GM12878 (cell line): ENCODE measurements around the gene SOCS1. TPM values are rescaled to one million over a fixed set of nuclear protein-coding genes. Genes with fewer than 3 reads are reported as not detected.

Experiments used
- ATAC-seq: fragments of 200-7000 bp; cut with Tn5 transposase; 3 replicates; pipeline ENCODE4 v1.9.1; 2020; ENCODE audit warnings: mild to moderate bottlenecking, moderate library complexity
- BruUV-seq: library from RNA; stranded (reverse); fragments of 400-500 nt; replicated peaks from 2 replicates; lab custom pipeline; 2021; lab: Mats Ljungman, UMichigan
- CTCF ChIA-PET: fragments of 300-600 bp; sonication (Branson Sonifier 250); formaldehyde crosslinking; extraction: SDS; loops from one replicate; lab custom pipeline; 2021; ENCODE audit warnings: inconsistent platforms; lab: Yijun Ruan, JAX
- POLR2A ChIA-PET: fragments of 350-600 bp; formaldehyde crosslinking; extraction: SDS; loops from one replicate; lab custom pipeline; 2021; ENCODE audit warnings: inconsistent platforms; lab: Charles Lee
- RAD21 ChIA-PET: fragments of 300-600 bp; sonication (Branson Sonifier 250); formaldehyde crosslinking; loops from one replicate; lab custom pipeline; 2023; ENCODE audit warnings: antibody characterized with exemption; ENCODE audit not compliant: unreplicated experiment; lab: Charles Lee
- SMC1A ChIA-PET: fragments of 300-600 bp; sonication (Branson Sonifier 250); formaldehyde crosslinking; loops from one replicate; lab custom pipeline; 2023; ENCODE audit not compliant: unreplicated experiment, uncharacterized antibody; lab: Charles Lee
- DNase-seq: peaks from one replicate; pipeline ENCODE4 v3.0.0-alpha.2; 2011; ENCODE audit warnings: low read depth, low spot score
- FAIRE-seq: peaks from 3 replicates; lab custom pipeline; 2011; peaks lifted over from hg19 to GRCh38; lab: Jason Lieb, UNC
- H2AFZ ChIP-seq: 2 replicates; pipeline ENCODE4 v1.6.0; 2011; ENCODE audit warnings: low read depth, low read length, control low read depth; ENCODE audit not compliant: control insufficient read depth
- H3K27ac ChIP-seq: 2 replicates; pipeline ENCODE4 v1.5.1; 2011; ENCODE audit warnings: control low read depth; ENCODE audit not compliant: control insufficient read depth, insufficient read depth
- H3K27me3 ChIP-seq, 2 experiments: replicated peaks in 1 of 2; 2 replicates each; pipeline versions ENCODE4 v1.6.0 to v1.6.1; 2011; ENCODE audit warnings: low read length in 1 of 2; ENCODE audit not compliant: control insufficient read depth in 2 of 2, insufficient read depth in 2 of 2
- H3K36me3 ChIP-seq, 2 experiments: 2 replicates each; pipeline ENCODE4 v1.5.1; 2011; ENCODE audit warnings: low read length in 1 of 2; ENCODE audit not compliant: control insufficient read depth in 2 of 2, insufficient read depth in 2 of 2
- H3K4me1 ChIP-seq: 2 replicates; pipeline ENCODE4 v1.6.1; 2011; ENCODE audit warnings: mild to moderate bottlenecking, low read length, moderate library complexity, mixed read lengths; ENCODE audit not compliant: control insufficient read depth, insufficient read depth
- H3K4me2 ChIP-seq: 2 replicates; pipeline ENCODE4 v1.6.0; 2011; ENCODE audit warnings: control low read depth; ENCODE audit not compliant: control insufficient read depth, insufficient read depth
- H3K4me3 ChIP-seq: fragments of 200-600 bp; sonication (generic); 2 replicates; pipeline ENCODE4 v1.5.1; 2016
- H3K79me2 ChIP-seq: 2 replicates; pipeline ENCODE4 v1.6.0; 2011; ENCODE audit warnings: low read length; ENCODE audit not compliant: control insufficient read depth, insufficient read depth
- H3K9ac ChIP-seq: 2 replicates; pipeline ENCODE4 v1.8.0; 2011; ENCODE audit warnings: low read length, control low read depth, mixed read lengths; ENCODE audit not compliant: control insufficient read depth, insufficient read depth
- H3K9me3 ChIP-seq: replicated peaks from 3 replicates; pipeline ENCODE4 v1.5.1; 2011; ENCODE audit warnings: mild to moderate bottlenecking, low read length; ENCODE audit not compliant: control insufficient read depth, insufficient read depth
- H4K20me1 ChIP-seq: 2 replicates; pipeline ENCODE4 v1.6.0; 2011; ENCODE audit not compliant: control insufficient read depth, insufficient read depth
- BACH1 ChIP-seq: fragments of 450-650 bp; IDR thresholded peaks from 2 replicates; pipeline ENCODE4 v1.6.1; 2017; ENCODE audit warnings: mild to moderate bottlenecking, borderline replicate concordance
- BHLHE40 ChIP-seq, 2 experiments: fragments of 450-650 bp in 1 of 2; IDR thresholded peaks; 2 replicates each; pipeline ENCODE4 v1.6.1; 2011 to 2017; ENCODE audit warnings: low read depth in 2 of 2, borderline replicate concordance in 1 of 2, improper control_type of control experiment in 1 of 2, low read length in 1 of 2, mild to moderate bottlenecking in 1 of 2
- CREB1 ChIP-seq: IDR thresholded peaks from 2 replicates; pipeline ENCODE4 v1.6.1; 2012; ENCODE audit warnings: low read depth, mild to moderate bottlenecking, inconsistent platforms
- CREM ChIP-seq: IDR thresholded peaks from 2 replicates; pipeline ENCODE4 v1.6.1; 2014; ENCODE audit warnings: antibody characterized with exemption, low read depth
- FOXK2 ChIP-seq: fragments of 450-650 bp; IDR thresholded peaks from 2 replicates; pipeline ENCODE4 v1.6.1; 2017; ENCODE audit warnings: mild to moderate bottlenecking, moderate library complexity
- FOXM1 ChIP-seq: IDR thresholded peaks from 2 replicates; pipeline ENCODE4 v1.6.1; 2012; ENCODE audit warnings: low read depth, mild to moderate bottlenecking, inconsistent platforms, low read length, moderate library complexity
- JUNB ChIP-seq: IDR thresholded peaks from 2 replicates; pipeline ENCODE4 v1.6.1; 2016; ENCODE audit warnings: antibody characterized with exemption, mild to moderate bottlenecking
- MTA3 ChIP-seq: IDR thresholded peaks from 2 replicates; pipeline ENCODE4 v1.6.1; 2012; ENCODE audit warnings: low read length, inconsistent platforms, borderline replicate concordance
- PAX5 ChIP-seq: IDR thresholded peaks from 2 replicates; pipeline ENCODE4 v1.6.1; 2011; ENCODE audit warnings: low read depth, low read length, borderline replicate concordance
- RAD51 ChIP-seq: fragments of 450-650 bp; IDR thresholded peaks from 2 replicates; pipeline ENCODE4 v1.6.1; 2016; ENCODE audit warnings: moderate library complexity, mild to moderate bottlenecking, inconsistent platforms
- SIN3A ChIP-seq: IDR thresholded peaks from 2 replicates; pipeline ENCODE4 v1.6.1; 2012; ENCODE audit warnings: low read depth, low read length, improper control_type of control experiment
- SMARCA5 ChIP-seq: fragments of 450-650 bp; IDR thresholded peaks from 2 replicates; pipeline ENCODE4 v1.6.1; 2017; ENCODE audit warnings: mild to moderate bottlenecking
- SP1 ChIP-seq: IDR thresholded peaks from one replicate; pipeline ENCODE4 v1.6.1; 2011; ENCODE audit warnings: low read depth, low read length
- WGBS: methylation state at CpG from one replicate; pipeline ENCODE4 v1.1.6; 2016; ENCODE audit warnings: low lambda C conversion rate; ENCODE audit not compliant: insufficient replicate concordance, insufficient coverage; ENCODE audit errors: missing lambda C conversion rate; 5-methylcytosine and 5-hydroxymethylcytosine counted together
- in situ Hi-C: fragments of 300-500 bp; cut with MboI; formaldehyde crosslinking; loops from 9 replicates; pipeline ENCODE4 v1.14.3; 2018; ENCODE audit warnings: mixed read lengths
- intact Hi-C: fragments of 100-400 bp; cut with micrococcal nuclease; formaldehyde crosslinking; loops from one replicate; pipeline ENCODE4 v1.14.2; 2022; ENCODE audit not compliant: unreplicated experiment
- polyA plus RNA-seq, 11 experiments: library from polyadenylated mRNA; depleted of rRNA in 4 of 11; unstranded in 6 of 11; stranded (reverse) in 5 of 11; fragments of >200 nt; fragmentation: Nextera tagmentation in 4 of 11; fragmentation: Illumina TruSeq in 1 of 11; extraction: Ambion mirVana in 4 of 11; extraction: Trizol in 1 of 11; gene quantifications; 1 replicate in 1 of 11; 2 replicates in 10 of 11; pipeline versions ENCODE4 v1.2.1 to v1.2.3, GENCODE V29; 2011 to 2016; ENCODE audit warnings: inconsistent platforms in 2 of 11, missing spikeins in 2 of 11, low read depth in 1 of 11
- total RNA-seq, 4 experiments: library from RNA; depleted of rRNA in 3 of 4; stranded (reverse); fragments of >200 nt in 3 of 4; fragmentation: Illumina TruSeq in 1 of 4; extraction: Trizol in 1 of 4; gene quantifications; 2 replicates each; pipeline versions ENCODE4 v1.2.1 to v1.2.3, GENCODE V29; 2013 to 2021
- TF ChIP-seq, protein P1 (sequence below): fragments of 450-650 bp; IDR thresholded peaks from 2 replicates; pipeline ENCODE4 v1.6.1; 2017; ENCODE audit warnings: mild to moderate bottlenecking, moderate library complexity
- TF ChIP-seq, protein P2 (sequence below): fragments of 450-650 bp; IDR thresholded peaks from 2 replicates; pipeline ENCODE4 v1.6.1; 2017; ENCODE audit warnings: mild to moderate bottlenecking, moderate library complexity

Gene SOCS1
- total and polyA plus RNA-seq, 10 of the 15 experiments (the other 5 are each of a cell fraction or from before 2014, with no cell fraction given), result 0.42 to 39.8 (median 11.2) TPM

- DNase-seq (peak; percentile 35), ATAC-seq (peak; percentile 44), FAIRE-seq (peak; percentile 52)
- ChIA-PET POLR2A (interaction anchor here (0.5 to 6.0 kb wide), 13 partner anchors 9 to 347 kb away, joined by 3 to 85 read pairs (median 5); partner anchors contain the start of gene SOCS1), RAD21 (interaction anchor here (0.9 to 6.8 kb wide), 18 partner anchors 11 to 348 kb away, joined by 3 to 206 read pairs (median 22); partner anchors contain the start of genes PRM2 and SOCS1), CTCF (interaction anchor here (0.8 to 7.4 kb wide), 16 partner anchors 10 to 343 kb away, joined by 3 to 104 read pairs (median 6); partner anchors contain the start of gene SOCS1), SMC1A (interaction anchor here (0.7 to 8.4 kb wide), 26 partner anchors 8 to 349 kb away, joined by 3 to 194 read pairs (median 4); partner anchors contain the start of genes PRM3 and SOCS1)
- TF ChIP-seq PAX5 (0 out of 2 replicates have a peak, but pooled peaks have one; percentile 42), SP1 (peak; percentile 15), JUNB (peak; percentile 9; the same call in 1 of the 2 replicates), FOXM1 (no peak), RAD51 (no peak), FOXK2 (0 out of 2 replicates have a peak, but pooled peaks have one; percentile 17), BHLHE40 (IDR thresholded peaks at IDR 0.05; ENCODE audit: borderline replicate concordance in 1 of 2, low read depth in 2 of 2, low read length in 1 of 2) (peak; percentile 90 to 92), SMARCA5 (0 out of 2 replicates have a peak, but pooled peaks have one; percentile 8), CREM (0 out of 2 replicates have a peak, but pooled peaks have one; percentile 69), MTA3 (peak; percentile 36; the same call in 1 of the 2 replicates), CREB1 (0 out of 2 replicates have a peak, but pooled peaks have one; percentile 57), SIN3A (no peak), BACH1 (0 out of 2 replicates have a peak, but pooled peaks have one; percentile 24)
- TF ChIP-seq, protein P1, sequence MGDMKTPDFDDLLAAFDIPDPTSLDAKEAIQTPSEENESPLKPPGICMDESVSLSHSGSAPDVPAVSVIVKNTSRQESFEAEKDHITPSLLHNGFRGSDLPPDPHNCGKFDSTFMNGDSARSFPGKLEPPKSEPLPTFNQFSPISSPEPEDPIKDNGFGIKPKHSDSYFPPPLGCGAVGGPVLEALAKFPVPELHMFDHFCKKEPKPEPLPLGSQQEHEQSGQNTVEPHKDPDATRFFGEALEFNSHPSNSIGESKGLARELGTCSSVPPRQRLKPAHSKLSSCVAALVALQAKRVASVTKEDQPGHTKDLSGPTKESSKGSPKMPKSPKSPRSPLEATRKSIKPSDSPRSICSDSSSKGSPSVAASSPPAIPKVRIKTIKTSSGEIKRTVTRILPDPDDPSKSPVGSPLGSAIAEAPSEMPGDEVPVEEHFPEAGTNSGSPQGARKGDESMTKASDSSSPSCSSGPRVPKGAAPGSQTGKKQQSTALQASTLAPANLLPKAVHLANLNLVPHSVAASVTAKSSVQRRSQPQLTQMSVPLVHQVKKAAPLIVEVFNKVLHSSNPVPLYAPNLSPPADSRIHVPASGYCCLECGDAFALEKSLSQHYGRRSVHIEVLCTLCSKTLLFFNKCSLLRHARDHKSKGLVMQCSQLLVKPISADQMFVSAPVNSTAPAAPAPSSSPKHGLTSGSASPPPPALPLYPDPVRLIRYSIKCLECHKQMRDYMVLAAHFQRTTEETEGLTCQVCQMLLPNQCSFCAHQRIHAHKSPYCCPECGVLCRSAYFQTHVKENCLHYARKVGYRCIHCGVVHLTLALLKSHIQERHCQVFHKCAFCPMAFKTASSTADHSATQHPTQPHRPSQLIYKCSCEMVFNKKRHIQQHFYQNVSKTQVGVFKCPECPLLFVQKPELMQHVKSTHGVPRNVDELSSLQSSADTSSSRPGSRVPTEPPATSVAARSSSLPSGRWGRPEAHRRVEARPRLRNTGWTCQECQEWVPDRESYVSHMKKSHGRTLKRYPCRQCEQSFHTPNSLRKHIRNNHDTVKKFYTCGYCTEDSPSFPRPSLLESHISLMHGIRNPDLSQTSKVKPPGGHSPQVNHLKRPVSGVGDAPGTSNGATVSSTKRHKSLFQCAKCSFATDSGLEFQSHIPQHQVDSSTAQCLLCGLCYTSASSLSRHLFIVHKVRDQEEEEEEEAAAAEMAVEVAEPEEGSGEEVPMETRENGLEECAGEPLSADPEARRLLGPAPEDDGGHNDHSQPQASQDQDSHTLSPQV, result peak; percentile 42; the same call in 1 of the 2 replicates
- TF ChIP-seq, protein P2, sequence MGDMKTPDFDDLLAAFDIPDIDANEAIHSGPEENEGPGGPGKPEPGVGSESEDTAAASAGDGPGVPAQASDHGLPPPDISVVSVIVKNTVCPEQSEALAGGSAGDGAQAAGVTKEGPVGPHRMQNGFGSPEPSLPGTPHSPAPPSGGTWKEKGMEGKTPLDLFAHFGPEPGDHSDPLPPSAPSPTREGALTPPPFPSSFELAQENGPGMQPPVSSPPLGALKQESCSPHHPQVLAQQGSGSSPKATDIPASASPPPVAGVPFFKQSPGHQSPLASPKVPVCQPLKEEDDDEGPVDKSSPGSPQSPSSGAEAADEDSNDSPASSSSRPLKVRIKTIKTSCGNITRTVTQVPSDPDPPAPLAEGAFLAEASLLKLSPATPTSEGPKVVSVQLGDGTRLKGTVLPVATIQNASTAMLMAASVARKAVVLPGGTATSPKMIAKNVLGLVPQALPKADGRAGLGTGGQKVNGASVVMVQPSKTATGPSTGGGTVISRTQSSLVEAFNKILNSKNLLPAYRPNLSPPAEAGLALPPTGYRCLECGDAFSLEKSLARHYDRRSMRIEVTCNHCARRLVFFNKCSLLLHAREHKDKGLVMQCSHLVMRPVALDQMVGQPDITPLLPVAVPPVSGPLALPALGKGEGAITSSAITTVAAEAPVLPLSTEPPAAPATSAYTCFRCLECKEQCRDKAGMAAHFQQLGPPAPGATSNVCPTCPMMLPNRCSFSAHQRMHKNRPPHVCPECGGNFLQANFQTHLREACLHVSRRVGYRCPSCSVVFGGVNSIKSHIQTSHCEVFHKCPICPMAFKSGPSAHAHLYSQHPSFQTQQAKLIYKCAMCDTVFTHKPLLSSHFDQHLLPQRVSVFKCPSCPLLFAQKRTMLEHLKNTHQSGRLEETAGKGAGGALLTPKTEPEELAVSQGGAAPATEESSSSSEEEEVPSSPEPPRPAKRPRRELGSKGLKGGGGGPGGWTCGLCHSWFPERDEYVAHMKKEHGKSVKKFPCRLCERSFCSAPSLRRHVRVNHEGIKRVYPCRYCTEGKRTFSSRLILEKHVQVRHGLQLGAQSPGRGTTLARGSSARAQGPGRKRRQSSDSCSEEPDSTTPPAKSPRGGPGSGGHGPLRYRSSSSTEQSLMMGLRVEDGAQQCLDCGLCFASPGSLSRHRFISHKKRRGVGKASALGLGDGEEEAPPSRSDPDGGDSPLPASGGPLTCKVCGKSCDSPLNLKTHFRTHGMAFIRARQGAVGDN, result peak; percentile 42
- in situ Hi-C loops, result no loop called here
- Histone ChIP-seq H3K27me3 (no peaks in the 10 kb centered on the region), H3K9ac (peak overlapping the region; percentile 69), H2AFZ (peak overlapping the region; percentile 19), H3K9me3 (no peaks in the 10 kb centered on the region), H3K4me1 (peaks cover 53% of the 10 kb centered on the region), H3K36me3 (no peaks in the 10 kb centered on the region), H4K20me1 (no peaks in the 10 kb centered on the region), H3K4me3 (0 out of 2 replicates have a peak overlapping the region, but pooled peaks have one; percentile 30), H3K27ac (peak overlapping the region; percentile 91), H3K4me2 (peak overlapping the region; percentile 89), H3K79me2 (no peaks in the 10 kb centered on the region; the same call in 1 of the 2 replicates)
- WGBS, result 51% methylated on average over 10 of the region's 10 CpGs
- intact Hi-C loops, result loop anchor here (1.0 to 5.0 kb wide), 4 partner anchors 42 to 220 kb away; no protein-coding TSS in a partner anchor
- BruUV-seq, result no TSS peak
Observed at GRCh38 chr16:11296706-11297491, 40.9 kb upstream of the SOCS1 start.
